Gastroesophageal sphincter (tissue), 3 donors: ENCODE measurements around the gene ACAA2.

Experiments
- CTCF ChIP-seq, 4 experiments: fragments of 200-600 bp in 2 of 4; fragments of 450-650 bp in 2 of 4; sonication (generic) in 1 of 4; IDR thresholded peaks; one replicate each; pipeline ENCODE4 v1.5.1; 2017 to 2019; ENCODE audit warnings: antibody characterized with exemption in 4 of 4, mild to moderate bottlenecking in 2 of 4, moderate library complexity in 2 of 4
- EP300 ChIP-seq: sonication (generic); formaldehyde crosslinking; IDR thresholded peaks from one replicate; pipeline ENCODE4 v1.6.1; 2017; ENCODE audit warnings: antibody characterized with exemption, mild to moderate bottlenecking
- POLR2A ChIP-seq, 2 donors: fragments of 450-650 bp; IDR thresholded peaks; one replicate each; pipeline ENCODE4 v1.6.1; 2017; ENCODE audit warnings: antibody characterized with exemption in 2 of 2, mild to moderate bottlenecking in 2 of 2, moderate library complexity in 1 of 2
- POLR2AphosphoS5 ChIP-seq: sonication (generic); formaldehyde crosslinking; IDR thresholded peaks from one replicate; pipeline ENCODE4 v1.6.1; 2017; ENCODE audit warnings: antibody characterized with exemption

GRCh38 chr18:49733321-49733720 is 80.0 kb downstream of the ACAA2 start:
- TF ChIP-seq CTCF (IDR thresholded peaks at IDR 0.05) (no peak), POLR2A (IDR thresholded peaks at IDR 0.05) (no peak), EP300 (no peak), POLR2AphosphoS5 (no peak)
